HEK293 (cell line): ENCODE measurements around the gene CALML4.
A peak's percentile ranks its signal among the peaks of the same experiment; 100 is the strongest.

Experiments
- CTCF ChIA-PET: fragments of 350-600 bp; formaldehyde crosslinking; extraction: SDS; loops from one replicate; lab custom pipeline; 2021; ENCODE audit warnings: antibody characterized with exemption; lab: Yijun Ruan, JAX
- POLR2A ChIA-PET: fragments of 300-600 bp; formaldehyde crosslinking; extraction: SDS; loops from one replicate; lab custom pipeline; 2020; ENCODE audit warnings: antibody characterized with exemption, inconsistent platforms; lab: Yijun Ruan, JAX
- H3K27ac ChIP-seq: fragments of 200-500 bp; sonication (Bioruptor generic); 2 replicates; pipeline ENCODE4 v1.5.1; 2014; ENCODE audit warnings: low read depth, low read length, control low read depth, inconsistent platforms; ENCODE audit errors: extremely low read depth
- H3K36me3 ChIP-seq, 2 experiments: fragments of 200-500 bp in 1 of 2; sonication (Bioruptor generic) in 1 of 2; 1 replicate in 1 of 2; 2 replicates in 1 of 2; pipeline ENCODE4 v1.5.1; 2014 to 2017; ENCODE audit warnings: inconsistent platforms in 2 of 2, low read length in 2 of 2; ENCODE audit not compliant: control insufficient read depth in 2 of 2, insufficient read depth in 1 of 2
- H3K4me1 ChIP-seq: fragments of 200-500 bp; sonication (Bioruptor generic); 2 replicates; pipeline ENCODE4 v1.5.1; 2014; ENCODE audit warnings: mild to moderate bottlenecking, low read length, inconsistent platforms; ENCODE audit not compliant: control insufficient read depth, insufficient read depth
- H3K4me3 ChIP-seq: 2 replicates; pipeline ENCODE4 v1.5.1; 2011; ENCODE audit warnings: low read depth, mild to moderate bottlenecking, control low read depth, low read length, moderate library complexity
- H3K9me3 ChIP-seq: fragments of 200-500 bp; sonication (Bioruptor generic); 2 replicates; pipeline ENCODE4 v1.5.1; 2014; ENCODE audit warnings: low read depth, low read length, inconsistent platforms; ENCODE audit not compliant: control insufficient read depth, insufficient read depth
- MZF1 ChIP-seq: fragments of 450-650 bp; formaldehyde crosslinking; IDR thresholded peaks from 2 replicates; pipeline ENCODE4 v1.5.1; 2017; ENCODE audit warnings: missing biosample characterization, missing genetic modification characterization, borderline replicate concordance
- PBX3 ChIP-seq: sonication (generic); formaldehyde crosslinking; IDR thresholded peaks from 2 replicates; pipeline ENCODE4 v1.8.1; 2022; ENCODE audit warnings: mild to moderate bottlenecking, moderate library complexity, missing genetic modification reagents
- RBAK ChIP-seq: fragments of 450-650 bp; formaldehyde crosslinking; IDR thresholded peaks from 2 replicates; pipeline ENCODE4 v1.5.1; 2016; ENCODE audit warnings: missing biosample characterization, missing genetic modification characterization
- TSHZ1 ChIP-seq: fragments of 450-650 bp; formaldehyde crosslinking; IDR thresholded peaks from 2 replicates; pipeline ENCODE4 v1.5.1; 2016; ENCODE audit warnings: missing biosample characterization, missing genetic modification characterization, borderline replicate concordance
- ZBTB1 ChIP-seq: fragments of 450-650 bp; formaldehyde crosslinking; IDR thresholded peaks from 2 replicates; pipeline ENCODE4 v1.5.1; 2016; ENCODE audit warnings: missing biosample characterization, missing genetic modification characterization
- ZBTB17 ChIP-seq: fragments of 450-650 bp; formaldehyde crosslinking; IDR thresholded peaks from 2 replicates; pipeline ENCODE4 v1.5.1; 2016; ENCODE audit warnings: missing biosample characterization, missing genetic modification characterization
- ZNF175 ChIP-seq: fragments of 450-650 bp; formaldehyde crosslinking; IDR thresholded peaks from 2 replicates; pipeline ENCODE4 v1.5.1; 2016; ENCODE audit warnings: missing biosample characterization, missing genetic modification characterization
- ZNF26 ChIP-seq: fragments of 450-650 bp; formaldehyde crosslinking; IDR thresholded peaks from 2 replicates; pipeline ENCODE4 v1.5.1; 2016; ENCODE audit warnings: missing biosample characterization, missing genetic modification characterization
- ZNF280C ChIP-seq: fragments of 450-650 bp; formaldehyde crosslinking; IDR thresholded peaks from 2 replicates; pipeline ENCODE4 v1.5.1; 2016; ENCODE audit warnings: missing biosample characterization, missing genetic modification characterization
- ZNF404 ChIP-seq: fragments of 450-650 bp; formaldehyde crosslinking; IDR thresholded peaks from 2 replicates; pipeline ENCODE4 v1.5.1; 2017; ENCODE audit warnings: missing biosample characterization, missing genetic modification characterization
- ZNF530 ChIP-seq: fragments of 450-650 bp; formaldehyde crosslinking; IDR thresholded peaks from 2 replicates; pipeline ENCODE4 v1.5.1; 2016; ENCODE audit warnings: low read depth, missing biosample characterization, missing genetic modification characterization
- ZNF561 ChIP-seq: fragments of 450-650 bp; IDR thresholded peaks from 2 replicates; pipeline ENCODE4 v1.5.1; 2018; ENCODE audit warnings: missing biosample characterization, missing genetic modification characterization, borderline replicate concordance
- ZNF621 ChIP-seq: fragments of 450-650 bp; formaldehyde crosslinking; IDR thresholded peaks from 2 replicates; pipeline ENCODE4 v1.5.1; 2017; ENCODE audit warnings: missing biosample characterization, missing genetic modification characterization

CALML4 gene

GRCh38 chr15:68195336-68196112 lies 9.6 kb downstream of the CALML4 start:
- H3K36me3 ChIP-seq: peaks cover 0 to 47% of the 10 kb centered on the region in 2 experiments
- no peaks in the 10 kb centered on the region for H3K9me3 ChIP-seq
- H3K4me1 ChIP-seq: no peaks in the 10 kb centered on the region
- TF ChIP-seq ZNF26 (tag by site-specific recombination): no peak
- no peak for TF ChIP-seq ZNF530 (tag by site-specific recombination)
- no peak for TF ChIP-seq ZNF280C (tag by site-specific recombination)
- TF ChIP-seq ZBTB1 (tag by site-specific recombination): no peak
- no peak for TF ChIP-seq ZNF561
- no peak for TF ChIP-seq ZNF404
- no peak for TF ChIP-seq TSHZ1
- TF ChIP-seq PBX3 (CRISPR knock-in tag): no peak
- TF ChIP-seq ZNF175 (tag by site-specific recombination): no peak
- TF ChIP-seq RBAK: no peak
- TF ChIP-seq MZF1 (tag by site-specific recombination): no peak
- TF ChIP-seq, all 188 proteins: peak for 0
- ChIA-PET CTCF (interaction anchor here (0.6 to 1.3 kb wide), 11 partner anchors 40 to 1288 kb away, joined by 3 to 8 read pairs (median 4); no protein-coding TSS in a partner anchor), POLR2A (interaction anchor here (0.7 to 1.2 kb wide), 2 partner anchors 42 to 83 kb away, joined by 3 read pairs; no protein-coding TSS in a partner anchor)
- H3K4me3 ChIP-seq: no peak overlapping the region
- H3K27ac ChIP-seq: no peak overlapping the region

GRCh38 chr15:68192804-68193486 lies 12.2 kb downstream of the CALML4 start:
- H3K36me3 ChIP-seq: peaks cover 6 to 63% of the 10 kb centered on the region in 2 experiments
- POLR2A ChIA-PET: no interaction called here
- H3K4me1 ChIP-seq: no peaks in the 10 kb centered on the region
- CTCF ChIA-PET: interaction anchor here (0.6 kb wide), 1 partner anchor 461 kb away, joined by 6 read pairs; no protein-coding TSS in a partner anchor
- H3K27ac ChIP-seq: no peak overlapping the region
- TF ChIP-seq ZBTB17 (tag by site-specific recombination) (peak; percentile 25; the same call in 1 of the 2 replicates), ZNF621 (tag by site-specific recombination) (no peak)
- no peaks in the 10 kb centered on the region for H3K9me3 ChIP-seq
- no peak overlapping the region for H3K4me3 ChIP-seq
